PC-3 (cell line): Measurements from ENCODE around the gene FIBIN. TPM values are rescaled to one million over a fixed set of nuclear protein-coding genes. Genes with fewer than 3 reads are reported as not detected.
"Not testable (repeated sequence)": the region's sequence is repeated elsewhere in the genome, so short reads cannot be mapped to it uniquely, and the experiment has no call there.

Experiments
- ATAC-seq: fragments of 200-7000 bp; cut with Tn5 transposase; 2 replicates; pipeline ENCODE4 v1.9.1; 2020; ENCODE audit warnings: mild to moderate bottlenecking, moderate library complexity
- BruUV-seq: library from RNA; stranded (reverse); fragments of 400-500 nt; replicated peaks from 2 replicates; lab custom pipeline; 2021; lab: Mats Ljungman, UMichigan
- CTCF ChIA-PET: fragments of 300-600 bp; sonication (Branson Sonifier 250); formaldehyde crosslinking; loops from one replicate; lab custom pipeline; 2022; ENCODE audit warnings: antibody characterized with exemption; lab: Charles Lee
- POLR2A ChIA-PET: fragments of 300-600 bp; sonication (Branson Sonifier 250); formaldehyde crosslinking; loops from one replicate; lab custom pipeline; 2022; ENCODE audit warnings: antibody characterized with exemption; ENCODE audit not compliant: unreplicated experiment; lab: Charles Lee
- DNase-seq: peaks from one replicate; pipeline ENCODE4 v3.0.0-alpha.2; 2015
- H2AFZ ChIP-seq: fragments of 300-600 bp; sonication (generic); 2 replicates; pipeline ENCODE4 v1.6.0; 2016; ENCODE audit warnings: antibody characterized with exemption, low read length
- H3F3A ChIP-seq: fragments of 300-600 bp; sonication (generic); one replicate; pipeline ENCODE4 v1.6.0; 2017; ENCODE audit warnings: antibody characterized with exemption, low read length, control low read depth, mild to moderate bottlenecking; ENCODE audit not compliant: unreplicated experiment
- H3K27ac ChIP-seq: fragments of 300-600 bp; sonication (generic); 2 replicates; pipeline ENCODE4 v1.5.1; 2016; ENCODE audit warnings: mild to moderate bottlenecking, low read length
- H3K27me3 ChIP-seq: fragments of 300-600 bp; sonication (generic); 2 replicates; pipeline ENCODE4 v1.6.1; 2016; ENCODE audit warnings: low read length, mixed read lengths
- H3K36me3 ChIP-seq: fragments of 300-600 bp; sonication (generic); 2 replicates; pipeline ENCODE4 v1.6.1; 2016; ENCODE audit warnings: low read depth, mixed run types, low read length, mixed read lengths
- H3K4me1 ChIP-seq: fragments of 300-600 bp; sonication (generic); 2 replicates; pipeline ENCODE4 v1.5.1; 2016; ENCODE audit warnings: low read length; ENCODE audit not compliant: insufficient read depth
- H3K4me2 ChIP-seq: fragments of 300-600 bp; sonication (generic); 2 replicates; pipeline ENCODE4 v1.6.0; 2016; ENCODE audit warnings: low read length
- H3K4me3 ChIP-seq: fragments of 300-600 bp; sonication (generic); 2 replicates; pipeline ENCODE4 v1.5.1; 2016; ENCODE audit warnings: mild to moderate bottlenecking, low read length, mixed read lengths
- H3K79me2 ChIP-seq: fragments of 300-600 bp; sonication (generic); 2 replicates; pipeline ENCODE4 v1.6.1; 2017; ENCODE audit warnings: low read length, mixed read lengths
- H3K9ac ChIP-seq: fragments of 300-600 bp; sonication (generic); 2 replicates; pipeline ENCODE4 v1.6.0; 2016; ENCODE audit warnings: mild to moderate bottlenecking, low read length
- H3K9me2 ChIP-seq: fragments of 300-600 bp; sonication (generic); replicated peaks from 2 replicates; pipeline ENCODE4 v1.6.1; 2016; ENCODE audit warnings: mixed run types, low read length, mixed read lengths
- H3K9me3 ChIP-seq: fragments of 300-600 bp; sonication (generic); 2 replicates; pipeline ENCODE4 v1.6.1; 2016; ENCODE audit warnings: low read length, mixed read lengths
- H4K20me1 ChIP-seq: fragments of 300-600 bp; sonication (generic); 2 replicates; pipeline ENCODE4 v1.6.1; 2016; ENCODE audit warnings: low read length, mixed read lengths
- EZH2 ChIP-seq: fragments of 300-600 bp; sonication (generic); IDR thresholded peaks from one replicate; pipeline ENCODE4 v1.6.1; 2017; ENCODE audit warnings: antibody characterized with exemption, mild to moderate bottlenecking, low read length; ENCODE audit not compliant: unreplicated experiment
- EZH2phosphoT487 ChIP-seq: fragments of 300-600 bp; sonication (generic); IDR thresholded peaks from 2 replicates; pipeline ENCODE4 v1.6.1; 2018; ENCODE audit warnings: mild to moderate bottlenecking, antibody characterized with exemption, low read length, borderline replicate concordance
- intact Hi-C: fragments of 100-400 bp; cut with micrococcal nuclease; formaldehyde crosslinking; loops from 2 replicates; pipeline ENCODE4 v1.9.0; 2023
- total RNA-seq: library from RNA; depleted of rRNA; stranded (reverse); fragments of >200 nt; gene quantifications from 2 replicates; pipeline ENCODE4 v1.2.3, GENCODE V29; 2014
- TF ChIP-seq, protein P1 (sequence below): fragments of 300-600 bp; sonication (generic); conservative IDR thresholded peaks from 2 replicates; pipeline ENCODE4 v1.5.1; 2017; ENCODE audit warnings: antibody characterized with exemption, low read depth, mild to moderate bottlenecking, low read length

Gene FIBIN
- total RNA-seq, 1 experiment from 2014 or later = not detected

DNA sequence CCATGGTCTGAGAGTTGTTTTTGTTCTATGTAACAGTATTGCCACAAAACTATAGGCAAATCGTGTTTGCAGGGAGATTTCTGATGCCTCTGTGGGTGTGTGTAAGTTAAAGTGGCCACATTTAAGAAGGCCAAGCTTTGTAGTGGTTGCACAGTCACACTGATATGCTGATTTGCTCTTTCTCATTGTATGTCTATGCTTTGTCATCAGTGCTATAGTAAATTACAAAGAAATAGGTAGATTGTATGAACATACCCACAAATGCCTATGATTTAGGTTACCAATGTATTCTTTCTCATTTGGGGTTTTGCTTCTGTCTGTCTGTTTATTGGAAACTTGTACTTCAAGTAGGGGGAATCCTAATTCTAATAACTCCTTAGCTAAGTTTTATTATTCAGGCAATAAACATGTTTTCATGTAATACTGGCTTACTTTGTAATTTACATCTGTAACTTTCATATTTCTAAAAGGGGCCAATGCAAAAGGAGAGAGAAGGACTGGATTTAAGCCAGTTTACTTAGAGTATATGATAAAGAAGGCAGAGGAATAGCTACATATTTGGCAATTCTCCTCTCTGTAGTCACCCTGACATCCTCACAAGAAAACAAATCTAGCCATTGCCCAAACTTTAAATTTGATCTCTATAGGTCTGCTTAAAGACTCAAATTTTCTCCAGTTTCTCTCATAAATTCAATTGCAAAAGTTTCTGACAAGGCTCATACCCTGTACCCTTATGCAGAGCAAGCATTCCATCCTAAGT is 2.0 kb downstream of the FIBIN start:
- H3K9ac ChIP-seq = no peak overlapping the region
- BruUV-seq = no TSS peak

DNA sequence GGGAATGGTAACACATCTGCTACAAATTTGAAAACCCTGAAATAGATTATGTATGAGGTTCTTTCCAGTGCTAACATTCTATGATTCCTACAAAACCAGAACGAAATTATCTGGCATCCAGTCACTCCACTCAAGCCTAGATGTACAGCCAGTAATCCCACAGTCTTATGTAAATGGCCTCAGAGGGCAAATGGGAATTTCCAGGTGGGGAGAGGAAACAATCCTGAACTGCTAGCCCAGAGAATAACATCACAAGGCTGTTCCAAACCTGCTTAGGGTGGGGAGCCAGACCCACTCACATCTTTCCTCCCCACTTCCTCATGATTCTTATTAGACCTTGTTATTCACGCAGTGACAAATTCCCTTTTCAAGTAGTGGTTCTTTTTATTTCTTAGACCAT is 3.5 kb downstream of the FIBIN start:
- no peaks in the 10 kb centered on the region for H4K20me1 ChIP-seq
- H3F3A ChIP-seq = no peaks in the 10 kb centered on the region
- no peaks in the 10 kb centered on the region for H3K36me3 ChIP-seq
- ATAC-seq = no peak
- H3K27me3 ChIP-seq = peaks cover 9% of the 10 kb centered on the region; the same call in 1 of the 2 replicates
- CTCF ChIA-PET = no interaction called here
- TF ChIP-seq EZH2 (no peak), EZH2phosphoT487 (no peak)
- TF ChIP-seq, protein P1, sequence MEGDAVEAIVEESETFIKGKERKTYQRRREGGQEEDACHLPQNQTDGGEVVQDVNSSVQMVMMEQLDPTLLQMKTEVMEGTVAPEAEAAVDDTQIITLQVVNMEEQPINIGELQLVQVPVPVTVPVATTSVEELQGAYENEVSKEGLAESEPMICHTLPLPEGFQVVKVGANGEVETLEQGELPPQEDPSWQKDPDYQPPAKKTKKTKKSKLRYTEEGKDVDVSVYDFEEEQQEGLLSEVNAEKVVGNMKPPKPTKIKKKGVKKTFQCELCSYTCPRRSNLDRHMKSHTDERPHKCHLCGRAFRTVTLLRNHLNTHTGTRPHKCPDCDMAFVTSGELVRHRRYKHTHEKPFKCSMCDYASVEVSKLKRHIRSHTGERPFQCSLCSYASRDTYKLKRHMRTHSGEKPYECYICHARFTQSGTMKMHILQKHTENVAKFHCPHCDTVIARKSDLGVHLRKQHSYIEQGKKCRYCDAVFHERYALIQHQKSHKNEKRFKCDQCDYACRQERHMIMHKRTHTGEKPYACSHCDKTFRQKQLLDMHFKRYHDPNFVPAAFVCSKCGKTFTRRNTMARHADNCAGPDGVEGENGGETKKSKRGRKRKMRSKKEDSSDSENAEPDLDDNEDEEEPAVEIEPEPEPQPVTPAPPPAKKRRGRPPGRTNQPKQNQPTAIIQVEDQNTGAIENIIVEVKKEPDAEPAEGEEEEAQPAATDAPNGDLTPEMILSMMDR = no peak
- no peak overlapping the region for H3K4me3 ChIP-seq
- intact Hi-C loops = no loop called here
- H3K9me2 ChIP-seq = no peaks in the 10 kb centered on the region
- H3K9ac ChIP-seq = no peak overlapping the region
- H3K4me1 ChIP-seq = no peaks in the 10 kb centered on the region
- H3K9me3 ChIP-seq = no peaks in the 10 kb centered on the region
- no peak overlapping the region for H3K27ac ChIP-seq
- H2AFZ ChIP-seq = no peak overlapping the region
- no peaks in the 10 kb centered on the region for H3K79me2 ChIP-seq
- no TSS peak for BruUV-seq
- POLR2A ChIA-PET = no interaction called here
- no peak for DNase-seq
- no peak overlapping the region for H3K4me2 ChIP-seq

More for the DNA sequence above, 2.0 kb downstream of the FIBIN start:
- Histone ChIP-seq H3K27me3 (peaks cover 5% of the 10 kb centered on the region; the same call in 1 of the 2 replicates), H3F3A (no peaks in the 10 kb centered on the region), H3K9me3 (no peaks in the 10 kb centered on the region), H3K4me3 (no peak overlapping the region), H2AFZ (no peak overlapping the region), H3K4me2 (no peak overlapping the region), H3K9me2 (no peaks in the 10 kb centered on the region), H3K27ac (no peak overlapping the region), H3K4me1 (no peaks in the 10 kb centered on the region), H4K20me1 (no peaks in the 10 kb centered on the region), H3K36me3 (no peaks in the 10 kb centered on the region), H3K79me2 (no peaks in the 10 kb centered on the region)
- intact Hi-C loops = no loop called here
- ChIA-PET CTCF (no interaction called here), POLR2A (no interaction called here)
- DNase-seq (no peak), ATAC-seq (no peak)
- TF ChIP-seq EZH2phosphoT487 (no peak), EZH2 (no peak)
- TF ChIP-seq, protein P1 = no peak

DNA sequence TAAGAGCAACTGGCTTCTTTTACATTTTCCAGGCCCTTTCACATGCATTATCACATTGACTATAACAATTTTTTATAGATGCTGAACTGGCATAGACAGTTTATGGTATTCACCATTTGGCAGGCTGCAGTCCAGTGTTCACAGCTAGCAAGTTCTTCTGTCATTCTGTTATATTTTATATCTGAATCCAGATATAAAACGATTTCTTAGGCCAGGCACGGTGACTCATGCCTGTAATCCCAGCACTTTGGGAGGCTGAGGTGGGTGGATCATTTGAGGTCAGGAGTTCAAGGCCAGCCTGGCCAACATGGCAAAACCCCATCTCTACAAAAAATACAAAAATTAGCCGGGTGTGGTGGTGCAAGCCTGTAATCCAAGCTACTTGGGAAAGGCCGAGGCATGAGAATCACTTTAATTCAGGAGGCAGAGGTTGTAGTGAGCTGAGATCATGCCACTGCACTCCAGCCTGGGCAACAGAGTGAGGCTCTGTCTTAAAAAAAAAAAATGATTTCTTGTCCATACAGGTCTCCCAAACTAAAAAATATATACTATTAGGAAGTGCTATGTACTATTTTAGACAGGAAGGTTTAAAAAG is 7.3 kb downstream of the FIBIN start:
- H3K9ac ChIP-seq, H3K9me3 ChIP-seq, H3K36me3 ChIP-seq, H4K20me1 ChIP-seq, H3K4me3 ChIP-seq, H2AFZ ChIP-seq, H3K4me1 ChIP-seq, H3F3A ChIP-seq, POLR2A ChIA-PET, intact Hi-C loops, BruUV-seq, ATAC-seq, H3K4me2 ChIP-seq, CTCF ChIA-PET, H3K79me2 ChIP-seq, H3K9me2 ChIP-seq, H3K27me3 ChIP-seq, DNase-seq, H3K27ac ChIP-seq: not testable (repeated sequence)
